ENCODE data around the gene MYCN.
"Not testable (repeated sequence)": the region's sequence is repeated elsewhere in the genome, so short reads cannot be mapped to it uniquely, and the experiment has no call there.

GRCh38 chr2:15951936-15952335 is 11.6 kb downstream of the MYCN start:
- not testable (repeated sequence) for TF ChIP-seq CTCF (IDR thresholded peaks at IDR 0.05); ZFX (IDR thresholded peaks at IDR 0.05; ENCODE audit: borderline replicate concordance)
